Prostate gland (tissue), 2 donors: Measurements from ENCODE around the gene IMPACT. TPM values are rescaled to one million over a fixed set of nuclear protein-coding genes. Genes with fewer than 3 reads are reported as not detected.

Source experiments
- DNase-seq: peaks from one replicate; pipeline ENCODE4 v3.0.0-alpha.2; 2019; ENCODE audit warnings: low spot score
- H3K27ac ChIP-seq, 2 donors: fragments of 200-600 bp; sonication (generic); 2 replicates each; pipeline ENCODE4 v1.5.1; 2017 to 2019
- H3K27me3 ChIP-seq: fragments of 200-600 bp; sonication (generic); replicated peaks from 2 replicates; pipeline ENCODE4 v1.5.1; 2019; ENCODE audit not compliant: insufficient read depth
- H3K36me3 ChIP-seq, 2 donors: fragments of 200-600 bp; sonication (generic); 1 replicate in 1 of 2; 2 replicates in 1 of 2; pipeline versions ENCODE4 v1.5.1 to v1.8.1; 2017 to 2019
- H3K4me1 ChIP-seq: fragments of 200-600 bp; sonication (generic); replicated peaks from 2 replicates; pipeline ENCODE4 v1.5.1; 2019
- H3K4me3 ChIP-seq, 2 donors: fragments of 200-600 bp; sonication (generic); 2 replicates each; pipeline ENCODE4 v1.5.1; 2017 to 2019
- H3K9me3 ChIP-seq: fragments of 200-600 bp; sonication (generic); 2 replicates; pipeline ENCODE4 v1.5.1; 2017
- POLR2A ChIP-seq: fragments of 450-650 bp; IDR thresholded peaks from one replicate; pipeline ENCODE4 v1.6.1; 2016; ENCODE audit warnings: antibody characterized with exemption, mild to moderate bottlenecking
- POLR2AphosphoS5 ChIP-seq: sonication (generic); formaldehyde crosslinking; IDR thresholded peaks from one replicate; pipeline ENCODE4 v1.6.1; 2017; ENCODE audit warnings: antibody characterized with exemption
- WGBS: methylation state at CpG from one replicate; pipeline ENCODE4 v1.1.5; 2018; 5-methylcytosine and 5-hydroxymethylcytosine counted together
- intact Hi-C: fragments of 100-400 bp; cut with DNase I; formaldehyde crosslinking; loops from one replicate; pipeline ENCODE4 v1.14.2; 2022
- total RNA-seq, 2 donors: library from RNA; depleted of rRNA; stranded (reverse); fragments of >200 nt; gene quantifications; one replicate each; pipeline ENCODE4 v1.1.0, GENCODE V29; 2016
- TF ChIP-seq, protein P1 (sequence below), 4 experiments: fragments of 200-600 bp in 2 of 4; fragments of 450-650 bp in 2 of 4; sonication (generic) in 2 of 4; IDR thresholded peaks; 1 replicate in 3 of 4; 2 replicates in 1 of 4; pipeline ENCODE4 v1.5.1; 2016 to 2019; ENCODE audit warnings: antibody characterized with exemption in 4 of 4, mild to moderate bottlenecking in 2 of 4, moderate library complexity in 2 of 4

Gene IMPACT
- total RNA-seq, 2 donors from 2014 or later = 24.8 to 46.7 TPM

DNA sequence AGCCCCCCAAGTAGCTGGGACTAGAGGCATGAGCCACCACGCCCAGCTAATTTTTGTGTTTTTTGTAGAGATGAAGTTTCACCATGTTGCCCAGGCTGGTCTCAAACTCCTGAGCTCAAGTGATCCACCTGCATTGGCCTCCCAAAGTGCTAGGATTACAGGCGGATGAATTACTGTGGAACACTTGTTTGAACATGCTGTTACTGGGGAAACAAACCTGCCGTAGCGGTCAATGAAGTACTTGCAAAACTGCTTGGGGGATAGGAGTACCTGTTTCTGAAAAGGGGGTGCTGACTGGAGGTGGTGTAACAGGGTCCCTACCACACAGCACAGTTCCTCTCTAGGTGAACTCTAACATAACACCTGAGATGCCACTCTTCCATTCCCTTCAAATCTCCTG lies 5.9 kb upstream of the IMPACT start:
- H3K27ac ChIP-seq = no peak overlapping the region
- H3K9me3 ChIP-seq = no peaks in the 10 kb centered on the region
- DNase-seq = no peak
- intact Hi-C loops = no loop called here
- no peaks in the 10 kb centered on the region for H3K27me3 ChIP-seq
- H3K4me1 ChIP-seq = peaks cover 3% of the 10 kb centered on the region
- WGBS = 64% methylated on average over 4 of the region's 4 CpGs
- no peaks in the 10 kb centered on the region for H3K36me3 ChIP-seq
- H3K4me3 ChIP-seq = no peak overlapping the region
- TF ChIP-seq, protein P1, sequence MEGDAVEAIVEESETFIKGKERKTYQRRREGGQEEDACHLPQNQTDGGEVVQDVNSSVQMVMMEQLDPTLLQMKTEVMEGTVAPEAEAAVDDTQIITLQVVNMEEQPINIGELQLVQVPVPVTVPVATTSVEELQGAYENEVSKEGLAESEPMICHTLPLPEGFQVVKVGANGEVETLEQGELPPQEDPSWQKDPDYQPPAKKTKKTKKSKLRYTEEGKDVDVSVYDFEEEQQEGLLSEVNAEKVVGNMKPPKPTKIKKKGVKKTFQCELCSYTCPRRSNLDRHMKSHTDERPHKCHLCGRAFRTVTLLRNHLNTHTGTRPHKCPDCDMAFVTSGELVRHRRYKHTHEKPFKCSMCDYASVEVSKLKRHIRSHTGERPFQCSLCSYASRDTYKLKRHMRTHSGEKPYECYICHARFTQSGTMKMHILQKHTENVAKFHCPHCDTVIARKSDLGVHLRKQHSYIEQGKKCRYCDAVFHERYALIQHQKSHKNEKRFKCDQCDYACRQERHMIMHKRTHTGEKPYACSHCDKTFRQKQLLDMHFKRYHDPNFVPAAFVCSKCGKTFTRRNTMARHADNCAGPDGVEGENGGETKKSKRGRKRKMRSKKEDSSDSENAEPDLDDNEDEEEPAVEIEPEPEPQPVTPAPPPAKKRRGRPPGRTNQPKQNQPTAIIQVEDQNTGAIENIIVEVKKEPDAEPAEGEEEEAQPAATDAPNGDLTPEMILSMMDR (IDR thresholded peaks at IDR 0.05) = no peak
- TF ChIP-seq POLR2A (no peak), POLR2AphosphoS5 (no peak)

DNA sequence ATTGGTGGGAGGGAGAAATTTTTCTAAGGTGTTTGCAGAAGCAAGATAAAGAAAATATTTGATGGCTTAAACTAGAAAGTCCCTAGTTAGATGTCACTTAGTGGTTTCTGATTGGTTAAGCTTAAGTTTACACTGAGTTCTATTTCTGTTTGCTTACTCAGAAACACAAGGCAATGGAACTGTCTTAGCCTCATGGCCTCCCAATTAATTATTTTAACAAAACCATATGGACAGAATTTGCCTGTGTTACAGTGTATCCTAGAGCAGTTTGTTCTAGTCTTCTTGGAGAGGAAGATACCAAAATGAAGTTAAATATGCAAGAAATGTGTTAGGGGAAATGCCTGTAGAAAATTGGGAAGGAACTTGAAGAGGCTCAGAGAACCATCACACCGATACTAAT lies 4.6 kb upstream of the IMPACT start:
- Histone ChIP-seq H3K36me3 (no peaks in the 10 kb centered on the region), H3K9me3 (no peaks in the 10 kb centered on the region), H3K27me3 (no peaks in the 10 kb centered on the region), H3K27ac (peak overlapping the region; percentile 37 to 65), H3K4me3 (no peak overlapping the region), H3K4me1 (peaks cover 3% of the 10 kb centered on the region)
- intact Hi-C loops = no loop called here
- TF ChIP-seq POLR2A = no peak
- TF ChIP-seq POLR2AphosphoS5 = no peak
- TF ChIP-seq, protein P1 (IDR thresholded peaks at IDR 0.05) = no peak
- WGBS = 58% methylated on average over 1 of the region's 1 CpG
- no peak for DNase-seq

DNA sequence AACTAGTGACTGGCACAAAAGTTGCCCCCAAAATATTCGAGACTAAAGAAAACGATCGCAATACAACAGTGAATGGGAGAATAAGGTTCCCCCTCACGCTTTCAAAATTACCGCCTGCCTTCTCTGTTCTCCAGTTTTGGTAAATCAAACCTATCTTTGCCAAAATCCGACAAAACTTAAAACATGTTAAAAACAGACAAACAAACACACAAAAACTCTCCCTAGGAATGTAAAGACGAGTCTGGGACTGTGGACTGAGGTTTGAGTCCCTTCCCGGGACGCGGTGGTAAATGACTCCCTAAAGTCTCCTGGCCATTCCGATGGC lies 435 bp upstream of the IMPACT start:
- intact Hi-C loops = no loop called here
- Histone ChIP-seq H3K27ac (peak overlapping the region; percentile 68 to 80), H3K4me1 (peaks cover 3% of the 10 kb centered on the region), H3K4me3 (peak overlapping the region; percentile 71 to 81), H3K36me3 (no peaks in the 10 kb centered on the region), H3K9me3 (no peaks in the 10 kb centered on the region), H3K27me3 (no peaks in the 10 kb centered on the region)
- TF ChIP-seq POLR2A (no peak), POLR2AphosphoS5 (no peak)
- TF ChIP-seq, protein P1 (IDR thresholded peaks at IDR 0.05) = no peak
- whole genome bisulfite sequencing = 34% methylated on average over 11 of the region's 11 CpGs
- DNase-seq = no peak

- Histone ChIP-seq H3K9me3 (no peaks in the 10 kb centered on the region), H3K27me3 (no peaks in the 10 kb centered on the region), H3K36me3 (no peaks in the 10 kb centered on the region), H3K4me1 (no peaks in the 10 kb centered on the region), H3K4me3 (peak overlapping the region in 1 of 2 donors; percentile 71), H3K27ac (no peak overlapping the region)
- intact Hi-C loops = no loop called here
- TF ChIP-seq POLR2A (no peak), POLR2AphosphoS5 (no peak)
- TF ChIP-seq, protein P1 (IDR thresholded peaks at IDR 0.05) = no peak
- WGBS = 50% methylated on average over 3 of the region's 3 CpGs
- no peak for DNase-seq
Measured at GRCh38 chr18:24427484-24427883, 1.0 kb downstream of the IMPACT start.

GRCh38 chr18:24428709-24429108 lies 2.2 kb downstream of the IMPACT start:
- H3K4me3 ChIP-seq = no peak overlapping the region
- no peaks in the 10 kb centered on the region for H3K36me3 ChIP-seq
- H3K4me1 ChIP-seq = no peaks in the 10 kb centered on the region
- no peak for DNase-seq
- WGBS = 79% methylated on average over 3 of the region's 3 CpGs
- TF ChIP-seq, protein P1 (IDR thresholded peaks at IDR 0.05) = no peak
- TF ChIP-seq POLR2AphosphoS5 = no peak
- no peak for TF ChIP-seq POLR2A
- H3K27ac ChIP-seq = no peak overlapping the region
- intact Hi-C loops = no loop called here
- H3K27me3 ChIP-seq = no peaks in the 10 kb centered on the region
- no peaks in the 10 kb centered on the region for H3K9me3 ChIP-seq
